Chondrocyte (in vitro differentiated cells): Measurements from ENCODE around the gene RASGRF1. TPM values are rescaled to one million over a fixed set of nuclear protein-coding genes. Genes with fewer than 3 reads are reported as not detected.

Source experiments
- DNase-seq: peaks from one replicate; pipeline ENCODE4 v3.0.0; 2021; ENCODE audit warnings: mixed read lengths, low spot score
- H3K27ac Mint-ChIP-seq: one replicate; pipeline ENCODE4 v1.8.0; 2021; ENCODE audit warnings: mild to moderate bottlenecking, moderate library complexity, mixed read lengths; ENCODE audit not compliant: unreplicated experiment
- H3K27me3 Mint-ChIP-seq: 2 replicates; pipeline ENCODE4 v1.8.0; 2021; ENCODE audit warnings: low read depth, mixed read lengths
- H3K36me3 Mint-ChIP-seq: 2 replicates; pipeline ENCODE4 v1.8.0; 2021; ENCODE audit warnings: low read depth, mixed read lengths
- H3K4me1 Mint-ChIP-seq: 2 replicates; pipeline ENCODE4 v1.8.0; 2021; ENCODE audit warnings: low read depth, mild to moderate bottlenecking, mixed read lengths
- H3K4me3 Mint-ChIP-seq: one replicate; pipeline ENCODE4 v1.8.0; 2021; ENCODE audit warnings: mild to moderate bottlenecking, moderate library complexity, mixed read lengths; ENCODE audit not compliant: unreplicated experiment
- H3K9me3 Mint-ChIP-seq: 2 replicates; pipeline ENCODE4 v1.8.0; 2021; ENCODE audit warnings: low read depth, mixed read lengths
- total RNA-seq: library from RNA; stranded (reverse); gene quantifications from 3 replicates; pipeline ENCODE4 v1.2.1, GENCODE V29; 2021
- TF ChIP-seq, protein P1 (sequence below): fragments of 200-600 bp; sonication (generic); IDR thresholded peaks from 2 replicates; pipeline ENCODE4 v1.5.0; 2021; ENCODE audit warnings: antibody characterized with exemption, mild to moderate bottlenecking, moderate library complexity

RASGRF1 gene
- total RNA-seq, 1 donor from 2014 or later: 0.10 TPM

DNA sequence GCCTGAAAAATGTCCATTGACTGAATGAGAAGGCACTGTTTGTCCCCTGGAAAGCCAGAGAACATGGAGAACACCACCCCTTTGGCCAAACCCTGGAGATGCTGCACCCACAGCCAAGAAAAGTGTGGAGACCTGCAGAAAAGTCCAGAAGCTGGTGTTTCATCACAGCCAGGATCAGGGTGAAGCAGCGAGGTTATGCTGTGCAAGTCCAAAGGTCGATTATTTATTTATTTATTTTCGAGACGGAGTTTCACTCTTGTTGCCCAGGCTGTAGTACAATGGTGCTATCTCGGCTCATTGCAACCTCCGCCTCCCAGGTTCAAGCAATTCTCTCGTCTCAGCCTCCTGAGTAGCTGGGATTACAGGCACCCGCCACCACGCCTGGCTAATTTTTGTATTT lies 140.2 kb downstream of the RASGRF1 start:
- no peaks in the 10 kb centered on the region for H3K4me1 Mint-ChIP-seq
- no peak overlapping the region for H3K4me3 Mint-ChIP-seq
- DNase-seq: peak; percentile 18
- no peaks in the 10 kb centered on the region for H3K9me3 Mint-ChIP-seq
- TF ChIP-seq, protein P1, sequence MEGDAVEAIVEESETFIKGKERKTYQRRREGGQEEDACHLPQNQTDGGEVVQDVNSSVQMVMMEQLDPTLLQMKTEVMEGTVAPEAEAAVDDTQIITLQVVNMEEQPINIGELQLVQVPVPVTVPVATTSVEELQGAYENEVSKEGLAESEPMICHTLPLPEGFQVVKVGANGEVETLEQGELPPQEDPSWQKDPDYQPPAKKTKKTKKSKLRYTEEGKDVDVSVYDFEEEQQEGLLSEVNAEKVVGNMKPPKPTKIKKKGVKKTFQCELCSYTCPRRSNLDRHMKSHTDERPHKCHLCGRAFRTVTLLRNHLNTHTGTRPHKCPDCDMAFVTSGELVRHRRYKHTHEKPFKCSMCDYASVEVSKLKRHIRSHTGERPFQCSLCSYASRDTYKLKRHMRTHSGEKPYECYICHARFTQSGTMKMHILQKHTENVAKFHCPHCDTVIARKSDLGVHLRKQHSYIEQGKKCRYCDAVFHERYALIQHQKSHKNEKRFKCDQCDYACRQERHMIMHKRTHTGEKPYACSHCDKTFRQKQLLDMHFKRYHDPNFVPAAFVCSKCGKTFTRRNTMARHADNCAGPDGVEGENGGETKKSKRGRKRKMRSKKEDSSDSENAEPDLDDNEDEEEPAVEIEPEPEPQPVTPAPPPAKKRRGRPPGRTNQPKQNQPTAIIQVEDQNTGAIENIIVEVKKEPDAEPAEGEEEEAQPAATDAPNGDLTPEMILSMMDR: no peak
- H3K27ac Mint-ChIP-seq: no peak overlapping the region
- peaks cover 19% of the 10 kb centered on the region for H3K27me3 Mint-ChIP-seq
- H3K36me3 Mint-ChIP-seq: no peaks in the 10 kb centered on the region

DNA sequence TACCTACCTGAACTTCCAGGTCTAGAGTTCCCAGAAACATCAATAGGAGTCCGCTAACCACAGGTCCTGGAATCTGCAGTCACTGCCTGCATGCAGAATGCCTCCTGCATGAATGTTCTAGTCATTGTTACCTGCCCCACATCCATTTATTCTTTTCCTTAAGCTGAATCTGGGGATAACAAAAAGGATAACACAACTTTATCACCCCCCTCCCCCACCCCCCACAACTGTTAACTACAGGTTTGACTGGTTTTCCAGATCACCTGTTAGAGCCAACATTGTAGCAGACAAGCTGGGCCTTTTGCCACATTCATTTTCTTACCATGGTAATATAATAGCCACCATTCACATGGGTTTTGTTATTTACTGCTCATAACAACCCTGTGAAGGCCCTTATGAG lies 141.1 kb downstream of the RASGRF1 start:
- TF ChIP-seq, protein P1: no peak
- Mint-ChIP-seq H3K36me3 (no peaks in the 10 kb centered on the region), H3K27ac (no peak overlapping the region), H3K9me3 (no peaks in the 10 kb centered on the region), H3K4me3 (no peak overlapping the region), H3K27me3 (peaks cover 15% of the 10 kb centered on the region), H3K4me1 (peaks cover 4% of the 10 kb centered on the region)
- no peak for DNase-seq

DNA sequence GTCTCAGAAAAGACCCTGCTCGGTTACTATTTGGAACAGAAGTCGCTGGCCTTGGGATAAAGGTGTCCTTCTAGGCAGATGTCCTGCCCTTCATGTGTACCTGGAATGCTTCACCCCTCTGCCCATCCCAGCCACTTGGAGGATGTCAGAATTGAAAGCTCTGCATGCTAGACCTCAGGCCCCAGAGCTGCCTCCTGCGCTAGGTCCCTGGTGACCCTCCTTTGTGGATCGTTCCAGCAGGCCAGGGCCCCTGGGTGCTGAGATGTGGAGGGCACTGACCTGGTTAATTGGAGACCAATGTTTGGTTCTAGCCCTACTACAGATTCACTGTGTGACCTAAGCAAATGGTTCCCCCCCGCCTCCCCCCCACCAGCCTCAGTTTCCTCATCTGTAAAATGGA lies 143.1 kb downstream of the RASGRF1 start:
- Mint-ChIP-seq H3K9me3 (no peaks in the 10 kb centered on the region), H3K36me3 (no peaks in the 10 kb centered on the region), H3K4me3 (no peak overlapping the region), H3K27me3 (peaks cover 11% of the 10 kb centered on the region), H3K4me1 (peaks cover 14% of the 10 kb centered on the region), H3K27ac (no peak overlapping the region)
- peak; percentile 64 for DNase-seq
- TF ChIP-seq, protein P1: no peak

DNA sequence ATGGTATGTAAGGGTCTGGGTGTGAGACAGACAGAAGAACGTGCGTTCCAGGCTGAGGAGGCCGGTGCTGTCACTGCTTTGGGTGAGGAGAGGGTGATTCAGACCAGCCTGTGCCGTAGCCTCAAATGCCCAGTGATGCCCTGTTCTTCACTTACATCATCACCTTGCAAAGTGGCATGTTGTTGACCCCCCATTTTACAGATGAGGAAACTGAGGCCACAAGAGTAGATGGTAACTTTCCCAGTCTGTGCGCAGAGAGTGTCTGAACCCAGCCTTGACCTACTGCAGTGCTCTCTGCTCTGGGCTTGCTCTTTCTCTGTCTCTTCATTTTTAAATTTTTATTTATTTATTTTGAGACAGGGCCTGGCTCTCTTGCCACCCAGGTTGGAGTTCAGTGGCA lies 144.1 kb downstream of the RASGRF1 start:
- H3K4me3 Mint-ChIP-seq: no peak overlapping the region
- peak; percentile 42 for DNase-seq
- TF ChIP-seq, protein P1: no peak
- H3K9me3 Mint-ChIP-seq: no peaks in the 10 kb centered on the region
- H3K4me1 Mint-ChIP-seq: peaks cover 14% of the 10 kb centered on the region
- peaks cover 11% of the 10 kb centered on the region for H3K27me3 Mint-ChIP-seq
- no peaks in the 10 kb centered on the region for H3K36me3 Mint-ChIP-seq
- H3K27ac Mint-ChIP-seq: no peak overlapping the region

DNA sequence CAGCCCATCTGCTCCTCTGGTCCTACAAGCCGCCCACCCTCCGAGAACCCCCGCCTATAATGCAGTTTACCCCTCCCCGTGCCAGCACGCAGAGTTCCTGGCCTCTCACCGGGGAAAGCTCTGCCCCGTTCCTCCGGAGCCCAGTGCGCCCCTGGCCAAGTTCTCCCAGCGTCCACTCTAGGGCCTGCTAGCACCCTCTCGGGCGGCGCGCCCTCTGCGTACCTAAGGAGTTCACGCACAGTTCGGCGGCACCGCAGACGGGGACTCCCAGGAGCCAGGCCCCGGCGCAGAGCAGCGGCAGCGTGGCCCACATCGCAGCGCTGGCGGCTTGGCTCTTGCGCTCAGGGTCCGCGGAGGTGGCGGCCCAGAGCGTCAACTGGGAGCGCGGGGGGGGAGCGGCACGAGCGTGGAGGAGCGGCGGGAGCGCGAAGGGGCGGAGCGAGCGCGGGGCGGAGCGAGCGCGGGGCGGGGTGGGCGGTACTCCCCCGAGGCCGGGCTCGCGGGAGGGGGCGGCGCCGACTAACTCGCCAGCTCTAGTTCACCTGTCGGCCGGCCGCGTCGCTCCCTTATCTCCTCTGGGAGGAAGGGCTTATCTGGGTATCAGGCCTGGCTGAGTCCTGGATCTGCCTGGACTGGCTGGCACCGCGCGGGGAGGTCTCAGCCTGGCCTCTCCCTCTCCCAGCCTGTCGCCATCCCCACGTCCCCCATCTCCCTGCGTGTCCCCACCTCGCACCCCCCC lies 145.7 kb downstream of the RASGRF1 start, which contains the start of gene CTSH:
CTSH (minus strand) TSS at position 378 of the 739 bp plus-strand sequence; CDS start at position 313, 65 bp downstream.
- peak within 1 kb of the TSS; percentile 72 for H3K4me3 Mint-ChIP-seq
- H3K27me3 Mint-ChIP-seq: peaks cover 11% of the 10 kb centered on the region
- no peaks in the 10 kb centered on the region for H3K9me3 Mint-ChIP-seq
- peaks cover 14% of the 10 kb centered on the region for H3K4me1 Mint-ChIP-seq
- peak; percentile 92 for DNase-seq
- TF ChIP-seq, protein P1: no peak
- H3K27ac Mint-ChIP-seq: peak within 1 kb of the TSS; percentile 49
- no peaks in the 10 kb centered on the region for H3K36me3 Mint-ChIP-seq
